HG03066 (cell line): ENCODE data around the gene DMTF1.
A peak's percentile ranks its signal among the peaks of the same experiment; 100 is the strongest.

Experiments used
- ATAC-seq: cut with Tn5 transposase; IDR thresholded peaks from one replicate; pipeline ENCODE4 v1.9.1; 2021; ENCODE audit warnings: low read depth; ENCODE audit not compliant: unreplicated experiment

The DMTF1 gene

GRCh38 chr7:87144173-87144657 is 8.0 kb upstream of the DMTF1 start:
- ATAC-seq = peak; percentile 96

GRCh38 chr7:87146740-87147386 is 5.4 kb upstream of the DMTF1 start:
- no peak for ATAC-seq

GRCh38 chr7:87147500-87147899 is 4.8 kb upstream of the DMTF1 start:
- ATAC-seq = no peak

GRCh38 chr7:87148332-87148955 is 3.8 kb upstream of the DMTF1 start:
- no peak for ATAC-seq

GRCh38 chr7:87151002-87151728 is 1.1 kb upstream of the DMTF1 start:
- ATAC-seq = no peak

GRCh38 chr7:87151729-87152111 is 533 bp upstream of the DMTF1 start:
- peak; percentile 24 for ATAC-seq

- peak; percentile 14 for ATAC-seq
Observed at GRCh38 chr7:87152897-87153641, 816 bp downstream of the DMTF1 start.

- no peak for ATAC-seq
Observed at GRCh38 chr7:87154166-87154565, 1.9 kb downstream of the DMTF1 start.

- ATAC-seq = no peak
Observed at GRCh38 chr7:87154569-87154968, 2.3 kb downstream of the DMTF1 start.

GRCh38 chr7:87155788-87156187 is 3.5 kb downstream of the DMTF1 start:
- ATAC-seq = no peak

GRCh38 chr7:87156709-87157108 is 4.5 kb downstream of the DMTF1 start:
- no peak for ATAC-seq

GRCh38 chr7:87159538-87159937 is 7.3 kb downstream of the DMTF1 start:
- ATAC-seq = peak; percentile 41

GRCh38 chr7:87164433-87164832 is 12.2 kb downstream of the DMTF1 start:
- no peak for ATAC-seq

GRCh38 chr7:87170828-87171227 is 18.6 kb downstream of the DMTF1 start:
- no peak for ATAC-seq

GRCh38 chr7:87171282-87171934 is 19.2 kb downstream of the DMTF1 start:
- no peak for ATAC-seq

GRCh38 chr7:87173471-87173870 is 21.2 kb downstream of the DMTF1 start:
- no peak for ATAC-seq

- no peak for ATAC-seq
Observed at GRCh38 chr7:87178320-87178719, 26.1 kb downstream of the DMTF1 start.

- no peak for ATAC-seq
Observed at GRCh38 chr7:87179180-87179579, 26.9 kb downstream of the DMTF1 start.

- no peak for ATAC-seq
Observed at GRCh38 chr7:87187120-87187519, 34.9 kb downstream of the DMTF1 start.

- ATAC-seq = no peak
Observed at GRCh38 chr7:87188930-87189329, 36.7 kb downstream of the DMTF1 start.
